BLaER1 (cell line): Measurements from ENCODE around the gene UNC13A.
"Not testable (repeated sequence)": the region's sequence is repeated elsewhere in the genome, so short reads cannot be mapped to it uniquely, and the experiment has no call there.

Source experiments
- H3K27ac ChIP-seq: shearing (Covaris generic); formaldehyde crosslinking; 2 replicates; pipeline ENCODE4 v1.8.1; 2022
- H3K27me3 ChIP-seq: shearing (Covaris generic); formaldehyde crosslinking; 2 replicates; pipeline ENCODE4 v1.8.1; 2022
- H3K36me3 ChIP-seq: shearing (Covaris generic); formaldehyde crosslinking; 2 replicates; pipeline ENCODE4 v1.8.1; 2022
- H3K4me1 ChIP-seq: shearing (Covaris generic); formaldehyde crosslinking; 2 replicates; pipeline ENCODE4 v1.8.1; 2022
- H3K4me2 ChIP-seq: shearing (Covaris generic); formaldehyde crosslinking; 2 replicates; pipeline ENCODE4 v1.8.1; 2022
- H3K4me3 ChIP-seq: shearing (Covaris generic); formaldehyde crosslinking; 2 replicates; pipeline ENCODE4 v1.8.1; 2022
- H3K9ac ChIP-seq: shearing (Covaris generic); formaldehyde crosslinking; 2 replicates; pipeline ENCODE4 v1.8.1; 2022
- H3K9me3 ChIP-seq: shearing (Covaris generic); formaldehyde crosslinking; 2 replicates; pipeline ENCODE4 v1.8.1; 2022
- H4K20me1 ChIP-seq: shearing (Covaris generic); formaldehyde crosslinking; 2 replicates; pipeline ENCODE4 v1.8.1; 2022
- Cebpa-rat ChIP-seq: shearing (Covaris generic); IDR thresholded peaks from 2 replicates; pipeline ENCODE4 v1.8.1; 2022

UNC13A gene

GRCh38 chr19:17577457-17578097, 110.6 kb downstream of the UNC13A start:
- H3K36me3 ChIP-seq, result peaks cover 94% of the 10 kb centered on the region
- H3K4me3 ChIP-seq, result no peak overlapping the region
- no peak for TF ChIP-seq Cebpa-rat
- H3K4me1 ChIP-seq, result peaks cover 41% of the 10 kb centered on the region
- H3K27me3 ChIP-seq, result no peaks in the 10 kb centered on the region
- H4K20me1 ChIP-seq, result peaks cover 72% of the 10 kb centered on the region
- no peak overlapping the region for H3K9ac ChIP-seq
- no peak overlapping the region for H3K4me2 ChIP-seq
- no peaks in the 10 kb centered on the region for H3K9me3 ChIP-seq
- H3K27ac ChIP-seq, result no peak overlapping the region

GRCh38 chr19:17576758-17577456, 111.2 kb downstream of the UNC13A start:
- TF ChIP-seq Cebpa-rat, result no peak
- Histone ChIP-seq H3K27ac (no peak overlapping the region), H3K36me3 (peaks cover 97% of the 10 kb centered on the region), H3K27me3 (no peaks in the 10 kb centered on the region), H4K20me1 (peaks cover 72% of the 10 kb centered on the region), H3K9me3 (no peaks in the 10 kb centered on the region), H3K9ac (no peak overlapping the region), H3K4me2 (no peak overlapping the region), H3K4me3 (no peak overlapping the region), H3K4me1 (peaks cover 34% of the 10 kb centered on the region)

- Histone ChIP-seq H3K27ac (no peak overlapping the region), H3K9ac (no peak overlapping the region), H3K27me3 (no peaks in the 10 kb centered on the region), H3K9me3 (no peaks in the 10 kb centered on the region), H3K4me2 (no peak overlapping the region), H3K36me3 (peaks cover 97% of the 10 kb centered on the region), H3K4me1 (peaks cover 26% of the 10 kb centered on the region), H3K4me3 (no peak overlapping the region), H4K20me1 (peaks cover 67% of the 10 kb centered on the region)
- TF ChIP-seq Cebpa-rat, result no peak
These were observed 112.0 kb downstream of the UNC13A start for GRCh38 chr19:17575871-17576757.

- Histone ChIP-seq H3K4me2 (no peak overlapping the region), H3K36me3 (peaks cover 99% of the 10 kb centered on the region), H3K27me3 (no peaks in the 10 kb centered on the region), H3K4me1 (peaks cover 6% of the 10 kb centered on the region; the same call in 1 of the 2 replicates), H3K9me3 (no peaks in the 10 kb centered on the region), H3K4me3 (no peak overlapping the region), H4K20me1 (peaks cover 42% of the 10 kb centered on the region), H3K27ac (no peak overlapping the region), H3K9ac (no peak overlapping the region)
- TF ChIP-seq Cebpa-rat, result no peak
These were observed 115.5 kb downstream of the UNC13A start for GRCh38 chr19:17572638-17573037.

GRCh38 chr19:17570791-17571190, 117.4 kb downstream of the UNC13A start:
- H3K4me2 ChIP-seq, result no peak overlapping the region
- peaks cover 38% of the 10 kb centered on the region for H4K20me1 ChIP-seq
- H3K27me3 ChIP-seq, result no peaks in the 10 kb centered on the region
- no peak overlapping the region for H3K27ac ChIP-seq
- peaks cover 6% of the 10 kb centered on the region; the same call in 1 of the 2 replicates for H3K4me1 ChIP-seq
- no peak for TF ChIP-seq Cebpa-rat
- H3K9me3 ChIP-seq, result no peaks in the 10 kb centered on the region
- no peak overlapping the region for H3K9ac ChIP-seq
- peaks cover 100% of the 10 kb centered on the region for H3K36me3 ChIP-seq
- H3K4me3 ChIP-seq, result no peak overlapping the region

GRCh38 chr19:17570291-17570690, 117.9 kb downstream of the UNC13A start:
- not testable (repeated sequence) for H3K27me3 ChIP-seq, H3K4me2 ChIP-seq, H3K9ac ChIP-seq, H3K9me3 ChIP-seq, H3K4me3 ChIP-seq, H3K27ac ChIP-seq, H3K4me1 ChIP-seq
- Histone ChIP-seq H4K20me1 (peaks cover 43% of the 10 kb centered on the region), H3K36me3 (peaks cover 100% of the 10 kb centered on the region)

GRCh38 chr19:17567940-17568339, 120.2 kb downstream of the UNC13A start:
- Histone ChIP-seq H3K36me3 (peaks cover 100% of the 10 kb centered on the region), H3K4me1 (peaks cover 2% of the 10 kb centered on the region), H3K9me3 (no peaks in the 10 kb centered on the region), H3K4me2 (no peak overlapping the region), H4K20me1 (peaks cover 52% of the 10 kb centered on the region), H3K27me3 (no peaks in the 10 kb centered on the region), H3K9ac (no peak overlapping the region), H3K4me3 (no peak overlapping the region), H3K27ac (no peak overlapping the region)
- no peak for TF ChIP-seq Cebpa-rat

GRCh38 chr19:17565611-17566010, 122.5 kb downstream of the UNC13A start:
- peaks cover 100% of the 10 kb centered on the region for H3K36me3 ChIP-seq
- H3K4me2 ChIP-seq, result no peak overlapping the region
- H3K9me3 ChIP-seq, result no peaks in the 10 kb centered on the region
- H3K4me1 ChIP-seq, result peaks cover 25% of the 10 kb centered on the region
- peaks cover 53% of the 10 kb centered on the region for H4K20me1 ChIP-seq
- H3K27me3 ChIP-seq, result no peaks in the 10 kb centered on the region
- no peak for TF ChIP-seq Cebpa-rat
- H3K27ac ChIP-seq, result no peak overlapping the region
- H3K9ac ChIP-seq, result no peak overlapping the region
- no peak overlapping the region for H3K4me3 ChIP-seq

- H3K36me3 ChIP-seq, result peaks cover 100% of the 10 kb centered on the region
- H3K4me1 ChIP-seq, result peaks cover 33% of the 10 kb centered on the region
- H3K9me3 ChIP-seq, result no peaks in the 10 kb centered on the region
- no peak overlapping the region for H3K9ac ChIP-seq
- no peaks in the 10 kb centered on the region for H3K27me3 ChIP-seq
- peaks cover 59% of the 10 kb centered on the region for H4K20me1 ChIP-seq
- H3K27ac ChIP-seq, result no peak overlapping the region
- no peak overlapping the region for H3K4me2 ChIP-seq
- no peak for TF ChIP-seq Cebpa-rat
- no peak overlapping the region for H3K4me3 ChIP-seq
These were observed 123.4 kb downstream of the UNC13A start for GRCh38 chr19:17564781-17565180.

- Histone ChIP-seq H3K27me3 (no peaks in the 10 kb centered on the region), H3K9ac (peak overlapping the region; percentile 63; the same call in 1 of the 2 replicates), H3K9me3 (no peaks in the 10 kb centered on the region), H3K4me1 (peaks cover 46% of the 10 kb centered on the region), H4K20me1 (peaks cover 64% of the 10 kb centered on the region), H3K36me3 (peaks cover 99% of the 10 kb centered on the region), H3K4me2 (peak overlapping the region; percentile 49), H3K27ac (peak overlapping the region; percentile 47), H3K4me3 (no peak overlapping the region)
- no peak for TF ChIP-seq Cebpa-rat
These were observed 125.6 kb downstream of the UNC13A start for GRCh38 chr19:17562561-17562960.
